ENCODE results near the gene DNAH10.

DNAH10 gene

DNA sequence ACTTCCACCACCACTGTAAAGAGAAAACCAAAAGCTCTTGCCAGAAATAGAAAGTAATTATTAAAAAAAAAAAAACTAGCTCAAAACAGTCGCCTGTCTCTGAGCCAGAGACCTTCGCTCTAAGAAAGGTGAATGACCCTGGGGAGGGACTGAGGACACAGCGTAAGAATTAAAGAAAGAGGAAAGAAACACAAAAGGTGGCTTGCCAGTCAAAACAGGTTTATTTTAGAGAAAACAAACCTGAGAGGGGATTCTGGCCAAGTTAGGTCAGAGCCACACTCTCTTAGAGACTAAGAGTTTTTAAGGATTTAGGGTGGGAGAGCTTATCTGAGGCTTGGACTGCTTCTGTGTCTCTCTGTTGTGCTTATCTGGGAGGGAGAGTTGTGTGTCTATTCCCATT is 66.0 kb downstream of the DNAH10 start:
- H3K9ac ChIP-seq (ENCODE audit: low read depth, low read length): no peak overlapping the region
- H3K27ac ChIP-seq (ENCODE audit: low read depth, low read length): no peak overlapping the region
- H3K4me1 ChIP-seq (ENCODE audit: insufficient read depth, low read length): no peaks in the 10 kb centered on the region

DNA sequence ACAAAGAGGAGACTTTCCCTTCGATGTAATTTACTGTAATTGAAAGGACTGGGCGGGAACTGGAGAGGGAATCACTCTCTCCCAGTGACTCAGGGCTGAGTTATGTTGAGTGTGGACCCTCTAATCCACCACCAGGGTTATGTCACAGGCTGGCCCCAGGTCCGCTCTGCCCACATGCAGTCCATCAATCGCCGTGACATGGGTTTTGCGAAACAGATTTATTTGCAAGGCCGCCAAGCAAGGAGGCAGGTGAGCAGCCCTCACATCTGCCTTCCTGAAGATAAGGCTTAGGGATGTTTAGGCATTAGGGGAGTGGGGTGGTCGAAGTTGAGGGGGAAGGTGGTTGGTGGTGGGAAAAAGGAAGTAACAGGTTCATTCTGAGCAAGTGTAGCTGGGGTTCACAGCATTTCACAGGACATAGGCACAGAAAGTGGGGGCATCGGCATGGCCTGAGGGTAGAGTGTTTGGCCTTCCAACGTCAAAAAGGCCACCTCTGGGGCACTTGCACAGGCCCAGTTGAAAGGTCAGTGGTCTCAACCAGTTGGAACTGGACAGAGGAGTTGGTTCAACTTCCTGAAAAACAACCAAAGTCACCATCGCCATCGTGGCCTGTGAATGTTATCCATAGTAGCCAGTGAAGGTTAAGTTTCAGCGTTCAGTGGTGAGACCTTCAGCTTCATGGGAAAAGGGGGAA is 66.9 kb downstream of the DNAH10 start:
- 90% methylated on average over 13 of the region's 13 CpGs for WGBS

More for the DNA sequence above, 66.0 kb downstream of the DNAH10 start:
- Histone ChIP-seq H3K9me3 (ENCODE audit: insufficient read depth, low read depth, low read length) (peaks cover 24% of the 10 kb centered on the region), H3K36me3 (ENCODE audit: insufficient read depth, low read length) (no peaks in the 10 kb centered on the region), H3K27me3 (ENCODE audit: insufficient read depth, low read length) (no peaks in the 10 kb centered on the region), H3K4me3 (ENCODE audit: low read length) (no peak overlapping the region)
- 92% methylated on average over 3 of the region's 3 CpGs for WGBS

DNA sequence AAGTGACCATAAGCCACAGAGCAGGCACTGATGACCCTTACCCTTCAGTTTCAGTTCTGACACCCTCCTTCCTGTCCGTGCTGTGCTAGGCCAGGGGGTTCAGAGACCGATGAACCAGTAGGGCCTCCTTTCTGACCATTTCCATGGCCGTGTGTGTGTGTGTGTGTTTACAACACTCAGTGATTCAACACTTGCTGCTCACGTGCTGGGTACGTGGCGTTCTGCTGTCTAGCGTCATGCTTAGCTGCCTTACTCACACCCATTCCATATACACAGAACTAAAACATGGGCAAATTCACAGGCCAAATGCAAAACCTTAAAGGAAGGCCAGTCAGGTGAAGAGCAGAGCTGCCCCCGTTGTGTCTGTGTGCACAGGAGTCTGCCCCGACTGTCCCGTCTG is 67.5 kb downstream of the DNAH10 start:
- no peaks in the 10 kb centered on the region for H3K36me3 ChIP-seq (ENCODE audit: insufficient read depth, low read length)
- H3K9ac ChIP-seq (ENCODE audit: low read depth, low read length): no peak overlapping the region
- H3K4me3 ChIP-seq (ENCODE audit: low read length): no peak overlapping the region
- no peaks in the 10 kb centered on the region for H3K27me3 ChIP-seq (ENCODE audit: insufficient read depth, low read length)
- 95% methylated on average over 10 of the region's 10 CpGs for WGBS
- H3K27ac ChIP-seq (ENCODE audit: low read depth, low read length): no peak overlapping the region
- H3K4me1 ChIP-seq (ENCODE audit: insufficient read depth, low read length): no peaks in the 10 kb centered on the region
- peaks cover 25% of the 10 kb centered on the region for H3K9me3 ChIP-seq (ENCODE audit: insufficient read depth, low read depth, low read length)

More for the DNA sequence above, 66.9 kb downstream of the DNAH10 start:
- Histone ChIP-seq H3K4me1 (ENCODE audit: insufficient read depth, low read length) (no peaks in the 10 kb centered on the region), H3K4me3 (ENCODE audit: low read length) (no peak overlapping the region), H3K27me3 (ENCODE audit: insufficient read depth, low read length) (no peaks in the 10 kb centered on the region), H3K27ac (ENCODE audit: low read depth, low read length) (no peak overlapping the region), H3K9ac (ENCODE audit: low read depth, low read length) (no peak overlapping the region), H3K36me3 (ENCODE audit: insufficient read depth, low read length) (no peaks in the 10 kb centered on the region), H3K9me3 (ENCODE audit: insufficient read depth, low read depth, low read length) (peaks cover 24% of the 10 kb centered on the region)

DNA sequence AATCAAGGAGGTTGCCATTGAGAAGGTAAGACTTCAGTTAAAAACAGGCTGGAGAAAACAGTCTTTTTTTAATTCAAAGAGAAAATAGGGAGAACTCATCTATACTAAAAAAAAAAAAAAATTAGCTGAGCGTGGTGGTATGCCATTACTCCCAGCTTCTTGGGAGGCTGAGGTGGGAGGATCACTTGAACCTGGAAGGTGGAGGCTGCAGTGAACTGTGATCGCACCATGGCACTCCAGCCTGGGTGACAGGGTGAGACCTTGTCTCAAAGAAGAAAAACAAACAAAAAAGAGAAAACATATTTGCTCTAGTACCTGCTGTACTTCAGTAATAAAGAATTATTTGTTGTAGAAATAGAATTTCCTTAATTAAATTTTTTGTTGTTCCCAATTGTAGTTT is 68.6 kb downstream of the DNAH10 start:
- 100% methylated on average over 2 of the region's 2 CpGs for WGBS
- no peaks in the 10 kb centered on the region for H3K4me1 ChIP-seq (ENCODE audit: insufficient read depth, low read length)
- no peak overlapping the region for H3K27ac ChIP-seq (ENCODE audit: low read depth, low read length)
- H3K27me3 ChIP-seq (ENCODE audit: insufficient read depth, low read length): no peaks in the 10 kb centered on the region
- H3K4me3 ChIP-seq (ENCODE audit: low read length): no peak overlapping the region
- no peaks in the 10 kb centered on the region for H3K36me3 ChIP-seq (ENCODE audit: insufficient read depth, low read length)
- H3K9me3 ChIP-seq (ENCODE audit: insufficient read depth, low read depth, low read length): peaks cover 30% of the 10 kb centered on the region
- no peak overlapping the region for H3K9ac ChIP-seq (ENCODE audit: low read depth, low read length)

DNA sequence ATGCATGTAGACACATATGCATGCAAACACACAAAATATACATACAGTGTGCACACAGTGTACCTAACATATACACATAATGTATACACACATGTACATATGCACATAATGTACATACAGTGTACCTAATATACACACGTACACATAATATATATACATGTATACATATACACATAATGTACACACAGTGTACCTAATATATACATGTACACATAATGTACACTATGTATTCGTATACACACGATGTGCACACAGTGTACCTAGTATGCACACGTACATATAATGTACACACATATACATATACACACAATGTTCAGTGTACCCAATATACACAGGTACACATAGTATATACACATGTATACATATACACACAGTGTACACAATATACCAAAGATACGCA is 70.0 kb downstream of the DNAH10 start:
- Histone ChIP-seq H3K36me3 (ENCODE audit: insufficient read depth, low read length) (no peaks in the 10 kb centered on the region), H3K27ac (ENCODE audit: low read depth, low read length) (no peak overlapping the region), H3K9me3 (ENCODE audit: insufficient read depth, low read depth, low read length) (peaks cover 30% of the 10 kb centered on the region), H3K27me3 (ENCODE audit: insufficient read depth, low read length) (no peaks in the 10 kb centered on the region), H3K4me3 (ENCODE audit: low read length) (no peak overlapping the region), H3K9ac (ENCODE audit: low read depth, low read length) (no peak overlapping the region), H3K4me1 (ENCODE audit: insufficient read depth, low read length) (no peaks in the 10 kb centered on the region)
- 96% methylated on average over 4 of the region's 5 CpGs for WGBS

GRCh38 chr12:123833830-123834229 is 71.7 kb downstream of the DNAH10 start:
- Histone ChIP-seq H3K9me3 (ENCODE audit: insufficient read depth, low read depth, low read length) (peaks cover 16% of the 10 kb centered on the region), H3K4me3 (ENCODE audit: low read length) (no peak overlapping the region), H3K9ac (ENCODE audit: low read depth, low read length) (no peak overlapping the region), H3K27me3 (ENCODE audit: insufficient read depth, low read length) (no peaks in the 10 kb centered on the region), H3K27ac (ENCODE audit: low read depth, low read length) (no peak overlapping the region), H3K36me3 (ENCODE audit: insufficient read depth, low read length) (no peaks in the 10 kb centered on the region), H3K4me1 (ENCODE audit: insufficient read depth, low read length) (no peaks in the 10 kb centered on the region)

- H3K27me3 ChIP-seq (ENCODE audit: insufficient read depth, low read length): no peaks in the 10 kb centered on the region
- 94% methylated on average over 5 of the region's 5 CpGs for WGBS
Observed at GRCh38 chr12:123834845-123835244, 72.7 kb downstream of the DNAH10 start.

GRCh38 chr12:123836292-123836691 is 74.2 kb downstream of the DNAH10 start:
- Histone ChIP-seq H3K27me3 (ENCODE audit: insufficient read depth, low read length) (no peaks in the 10 kb centered on the region; the same call in 1 of the 2 replicates), H3K36me3 (ENCODE audit: insufficient read depth, low read length) (no peaks in the 10 kb centered on the region), H3K27ac (ENCODE audit: low read depth, low read length) (no peak overlapping the region), H3K4me3 (ENCODE audit: low read length) (no peak overlapping the region), H3K9me3 (ENCODE audit: insufficient read depth, low read depth, low read length) (peaks cover 13% of the 10 kb centered on the region), H3K9ac (ENCODE audit: low read depth, low read length) (no peak overlapping the region), H3K4me1 (ENCODE audit: insufficient read depth, low read length) (no peaks in the 10 kb centered on the region)
- 86% methylated on average over 2 of the region's 2 CpGs for WGBS

More at GRCh38 chr12:123834845-123835244, 72.7 kb downstream of the DNAH10 start:
- Histone ChIP-seq H3K9me3 (ENCODE audit: insufficient read depth, low read depth, low read length) (peaks cover 13% of the 10 kb centered on the region), H3K36me3 (ENCODE audit: insufficient read depth, low read length) (no peaks in the 10 kb centered on the region), H3K9ac (ENCODE audit: low read depth, low read length) (no peak overlapping the region), H3K4me1 (ENCODE audit: insufficient read depth, low read length) (no peaks in the 10 kb centered on the region), H3K27ac (ENCODE audit: low read depth, low read length) (no peak overlapping the region), H3K4me3 (ENCODE audit: low read length) (no peak overlapping the region)

- Histone ChIP-seq H3K27me3 (ENCODE audit: insufficient read depth, low read length) (no peaks in the 10 kb centered on the region; the same call in 1 of the 2 replicates), H3K4me3 (ENCODE audit: low read length) (no peak overlapping the region), H3K9me3 (ENCODE audit: insufficient read depth, low read depth, low read length) (peaks cover 4% of the 10 kb centered on the region), H3K4me1 (ENCODE audit: insufficient read depth, low read length) (no peaks in the 10 kb centered on the region), H3K9ac (ENCODE audit: low read depth, low read length) (no peak overlapping the region), H3K27ac (ENCODE audit: low read depth, low read length) (no peak overlapping the region), H3K36me3 (ENCODE audit: insufficient read depth, low read length) (no peaks in the 10 kb centered on the region)
- 93% methylated on average over 6 of the region's 6 CpGs for WGBS
Observed at GRCh38 chr12:123839826-123840225, 77.7 kb downstream of the DNAH10 start.

DNA sequence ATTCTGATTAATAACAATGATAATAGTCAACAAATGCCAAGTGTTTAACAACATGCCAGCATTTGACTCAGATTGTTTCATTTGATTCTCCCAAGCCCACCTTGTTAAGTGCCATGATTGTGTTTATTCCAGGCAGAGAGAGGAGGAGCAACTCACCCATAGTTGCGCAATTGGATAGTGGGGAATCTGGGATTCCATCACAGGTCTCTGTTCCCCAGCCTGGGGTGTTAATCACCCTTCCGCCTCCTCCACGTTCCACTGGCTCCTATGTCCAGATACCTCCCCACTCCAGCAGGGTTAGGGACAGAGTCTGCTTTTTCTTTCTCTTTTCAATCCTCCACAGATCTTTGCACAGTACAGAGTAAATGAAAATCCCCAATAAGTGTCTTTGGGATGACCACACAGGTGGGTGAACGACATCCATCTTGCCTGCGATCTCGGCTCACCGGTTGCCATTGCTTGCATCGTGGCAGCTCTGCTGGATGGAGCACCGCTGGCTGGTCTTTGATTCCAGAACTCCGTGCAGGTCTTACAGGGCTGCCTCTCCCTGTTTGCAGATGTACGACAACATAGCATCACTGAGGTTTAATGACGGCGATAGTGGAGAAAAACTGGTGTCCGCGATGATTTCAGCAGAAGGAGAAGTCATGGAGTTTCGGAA is 78.8 kb downstream of the DNAH10 start:
- no peaks in the 10 kb centered on the region for H3K4me1 ChIP-seq (ENCODE audit: insufficient read depth, low read length)
- no peaks in the 10 kb centered on the region for H3K9me3 ChIP-seq (ENCODE audit: insufficient read depth, low read depth, low read length)
- H3K9ac ChIP-seq (ENCODE audit: low read depth, low read length): no peak overlapping the region
- 93% methylated on average over 16 of the region's 16 CpGs for WGBS
- no peak overlapping the region for H3K27ac ChIP-seq (ENCODE audit: low read depth, low read length)
- no peaks in the 10 kb centered on the region for H3K36me3 ChIP-seq (ENCODE audit: insufficient read depth, low read length)
- no peak overlapping the region for H3K4me3 ChIP-seq (ENCODE audit: low read length)
- no peaks in the 10 kb centered on the region; the same call in 1 of the 2 replicates for H3K27me3 ChIP-seq (ENCODE audit: insufficient read depth, low read length)

- 92% methylated on average over 13 of the region's 14 CpGs for WGBS
- Histone ChIP-seq H3K4me1 (ENCODE audit: insufficient read depth, low read length) (no peaks in the 10 kb centered on the region), H3K9me3 (ENCODE audit: insufficient read depth, low read depth, low read length) (no peaks in the 10 kb centered on the region), H3K27me3 (ENCODE audit: insufficient read depth, low read length) (no peaks in the 10 kb centered on the region; the same call in 1 of the 2 replicates), H3K36me3 (ENCODE audit: insufficient read depth, low read length) (no peaks in the 10 kb centered on the region), H3K27ac (ENCODE audit: low read depth, low read length) (no peak overlapping the region), H3K9ac (ENCODE audit: low read depth, low read length) (no peak overlapping the region), H3K4me3 (ENCODE audit: low read length) (no peak overlapping the region)
Observed at GRCh38 chr12:123843912-123844748, 82.0 kb downstream of the DNAH10 start.
